T follicular helper cell (primary cell): ENCODE measurements around the gene USP33.
"Not testable (repeated sequence)": the region's sequence is repeated elsewhere in the genome, so short reads cannot be mapped to it uniquely, and the experiment has no call there.

ENCODE experiments used
- DNase-seq: peaks from one replicate; pipeline ENCODE4 v3.0.0-alpha.2; 2020; ENCODE audit warnings: low read depth

Gene USP33

GRCh38 chr1:77671836-77672235 lies 87.8 kb downstream of the USP33 start:
- no peak for DNase-seq

- no peak for DNase-seq
Observed at GRCh38 chr1:77670330-77670729, 89.3 kb downstream of the USP33 start.

GRCh38 chr1:77668924-77669449 lies 90.7 kb downstream of the USP33 start:
- DNase-seq, result no peak

- DNase-seq, result no peak
Observed at GRCh38 chr1:77664939-77665516, 94.6 kb downstream of the USP33 start.

GRCh38 chr1:77661696-77662095 lies 98.0 kb downstream of the USP33 start:
- DNase-seq, result no peak

GRCh38 chr1:77659879-77660593 lies 99.6 kb downstream of the USP33 start:
- DNase-seq, result no peak

GRCh38 chr1:77658271-77658670 lies 101.4 kb downstream of the USP33 start:
- DNase-seq, result no peak

GRCh38 chr1:77655431-77655974 lies 104.1 kb downstream of the USP33 start:
- no peak for DNase-seq

GRCh38 chr1:77652970-77653516 lies 106.6 kb downstream of the USP33 start:
- DNase-seq, result no peak

GRCh38 chr1:77652268-77652667 lies 107.4 kb downstream of the USP33 start:
- DNase-seq, result no peak

GRCh38 chr1:77649127-77649526 lies 110.5 kb downstream of the USP33 start:
- no peak for DNase-seq

- not testable (repeated sequence) for DNase-seq
Observed at GRCh38 chr1:77646224-77646623, 113.4 kb downstream of the USP33 start.
